Measurements from ENCODE around the gene OR13C8. TPM values are rescaled to one million over a fixed set of nuclear protein-coding genes. Genes with fewer than 3 reads are reported as not detected.

Gene OR13C8
- total RNA-seq, 1 donor from 2014 or later: not detected

DNA sequence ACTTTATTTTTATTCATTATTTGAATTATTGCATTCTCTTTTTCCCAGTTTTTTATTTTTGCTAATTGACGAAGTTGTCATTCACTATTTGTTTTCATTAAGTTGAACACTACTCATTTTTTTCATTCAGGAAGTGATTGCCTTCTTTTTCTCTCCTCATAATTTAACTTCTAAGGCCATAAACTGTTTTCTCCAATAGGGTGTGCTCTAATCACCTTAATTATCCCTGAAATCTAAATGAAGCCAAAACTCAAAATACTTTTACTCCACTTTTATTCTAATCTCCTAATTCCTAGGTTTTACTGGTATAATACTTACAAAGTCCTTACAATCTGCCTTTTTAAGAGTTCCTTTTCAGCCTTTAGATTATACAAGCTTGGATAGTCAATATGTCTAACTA, 39.4 kb downstream of the OR13C8 start:
- DNase-seq (ENCODE audit: low spot score in 2 of 2) (no peak), FAIRE-seq (no peak)

DNA sequence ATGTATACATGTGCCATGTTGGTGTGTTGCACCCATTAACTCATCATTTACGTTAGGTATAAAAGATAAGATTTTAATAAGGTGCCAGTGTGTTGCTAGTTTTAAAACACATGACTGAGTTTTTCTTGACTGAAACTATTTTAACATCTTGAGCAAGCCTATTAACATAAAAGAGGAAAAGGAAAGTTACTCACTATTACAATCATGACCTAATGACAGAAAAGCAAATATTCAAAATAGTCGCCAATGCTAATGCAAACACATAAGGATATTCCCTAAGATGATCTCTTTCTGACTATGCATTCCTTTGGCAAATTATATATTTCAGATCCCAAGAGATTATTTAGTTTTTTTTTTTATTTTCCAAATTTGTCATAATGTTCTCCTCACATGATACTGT, 42.2 kb downstream of the OR13C8 start:
- DNase-seq (ENCODE audit: low spot score in 2 of 2): no peak
- no peak for FAIRE-seq

DNA sequence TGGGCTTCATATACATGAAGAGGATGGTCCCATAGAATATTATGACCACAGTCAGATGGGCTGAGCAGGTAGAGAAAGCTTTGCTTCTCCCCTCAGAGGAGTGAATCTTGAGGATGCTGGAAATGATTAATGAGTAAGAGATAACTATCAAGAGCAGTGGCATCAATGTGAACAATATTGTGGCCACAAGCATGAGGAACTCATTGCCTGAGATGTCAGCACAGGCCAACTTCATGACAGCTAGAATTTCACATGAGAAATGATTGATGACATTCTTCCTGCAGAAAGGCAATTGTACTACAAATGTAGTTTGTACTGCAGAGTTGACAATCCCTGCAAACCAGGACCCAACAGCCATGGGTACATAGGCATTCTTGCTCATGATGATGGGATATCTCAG, 48.5 kb downstream of the OR13C8 start:
- FAIRE-seq: no peak
- DNase-seq (ENCODE audit: low spot score in 2 of 2): no peak

DNA sequence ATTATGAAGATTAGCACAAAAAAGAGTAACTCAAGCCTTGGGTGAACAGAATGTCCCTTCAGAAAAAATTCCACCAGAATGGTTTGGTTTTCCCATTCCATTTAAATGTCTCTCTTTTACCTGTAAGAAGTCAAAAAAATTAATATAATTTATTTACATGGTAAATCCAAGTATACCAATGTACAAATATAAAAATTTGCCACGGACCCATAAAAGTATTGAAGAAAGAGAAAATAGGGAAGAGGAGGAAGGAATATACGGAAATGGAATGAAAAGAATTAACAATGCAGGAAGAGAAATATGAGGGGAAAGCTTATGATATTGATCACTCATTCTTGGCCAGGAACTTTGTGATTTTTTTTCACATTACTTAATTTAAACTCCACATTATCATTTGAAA, 49.1 kb downstream of the OR13C8 start, which contains the start of gene OR13C9:
OR13C9 (minus strand) TSS at position 101 of the 400 bp plus-strand sequence; CDS start at position 101, 0 bp downstream.
- no peak for DNase-seq (ENCODE audit: low spot score in 2 of 2)
- FAIRE-seq: no peak

Other genes starting within 250 kb of the OR13C8 start
- gene OR13F1, start 64.9 kb upstream of the OR13C8 start, total RNA-seq: not detected
- gene OR13C4, start 42.0 kb upstream of the OR13C8 start, total RNA-seq: not detected
- not detected for gene OR13C3, start 32.3 kb upstream of the OR13C8 start, total RNA-seq
- gene OR13C5, start 30.2 kb downstream of the OR13C8 start, total RNA-seq: 0.41 TPM
- gene OR13C2, start 36.5 kb downstream of the OR13C8 start, total RNA-seq: 0.41 TPM
- gene OR13C9, start 49.0 kb downstream of the OR13C8 start, total RNA-seq: not detected
- not detected for gene OR13D1, start 125.3 kb downstream of the OR13C8 start, total RNA-seq
- 107 TPM for gene NIPSNAP3A, start 178.5 kb downstream of the OR13C8 start, total RNA-seq
- gene NIPSNAP3B, start 195.0 kb downstream of the OR13C8 start, total RNA-seq: 13.5 TPM